Measurements from ENCODE around the gene C2CD4A. TPM values are rescaled to one million over a fixed set of nuclear protein-coding genes. Genes with fewer than 3 reads are reported as not detected.

C2CD4A gene
- total and polyA plus RNA-seq, 2 of the 4 experiments (the other 2 are of a cell fraction) = not detected

DNA sequence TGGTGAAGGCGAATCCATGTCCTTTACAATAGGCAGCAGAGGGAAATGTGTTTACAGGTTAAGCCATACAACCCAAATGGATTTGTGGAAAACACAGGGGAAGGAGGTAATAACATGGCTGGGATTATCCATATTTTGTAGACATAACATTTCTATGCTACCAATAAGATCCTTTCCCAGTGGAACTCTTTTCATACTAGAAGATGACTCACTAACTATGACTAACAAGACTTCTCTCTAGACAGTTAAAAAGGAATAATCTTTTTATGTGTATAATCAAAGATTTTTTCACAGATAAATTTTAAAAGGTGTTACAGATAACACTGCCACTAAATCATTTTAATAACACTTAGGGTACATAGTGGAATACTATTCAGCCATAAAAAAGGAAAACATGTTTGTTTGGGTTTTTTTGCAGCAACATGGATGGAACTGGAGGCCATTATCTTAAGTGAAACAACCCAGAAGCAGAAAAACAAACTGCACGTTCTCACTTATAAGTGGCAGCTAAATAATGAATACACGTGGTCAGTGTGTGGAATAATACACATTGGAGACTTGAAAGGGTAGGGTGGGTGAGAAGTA is 46.1 kb upstream of the C2CD4A start:
- POLR2A ChIA-PET (ENCODE audit: unreplicated experiment) = no interaction called here
- Histone ChIP-seq H3K18ac (ENCODE audit: low read depth, low read length) (no peak overlapping the region), H3K4me1 (ENCODE audit: control insufficient read depth, insufficient read depth, low read length) (no peaks in the 10 kb centered on the region), H2BK15ac (ENCODE audit: low read depth, low read length) (no peak overlapping the region), H2AK5ac (ENCODE audit: low read depth, low read length) (no peak overlapping the region), H3K4me2 (ENCODE audit: low read depth, low read length) (no peak overlapping the region), H2BK120ac (ENCODE audit: low read depth, low read length) (no peak overlapping the region), H3K36me3 (ENCODE audit: control insufficient read depth, insufficient read depth, low read length) (peaks cover 5% of the 10 kb centered on the region; the same call in 1 of the 2 replicates), H3K14ac (replicated peaks; ENCODE audit: low read depth, low read length) (no peak overlapping the region), H3K9me1 (ENCODE audit: insufficient read depth, low read length) (no peaks in the 10 kb centered on the region), H3K27ac (ENCODE audit: insufficient read depth, low read length) (no peak overlapping the region), H3K23ac (ENCODE audit: low read depth, low read length) (no peak overlapping the region), H3K9ac (ENCODE audit: low read depth, low read length) (no peak overlapping the region), H2BK5ac (ENCODE audit: low read depth, low read length, poor library complexity, severe bottlenecking) (no peak overlapping the region), H3K56ac (ENCODE audit: extremely low read depth, insufficient read depth, low read length) (no peak overlapping the region), H3K9me3 (ENCODE audit: control insufficient read depth, insufficient read depth, low read length) (no peaks in the 10 kb centered on the region), H3K4ac (ENCODE audit: low read depth, low read length) (no peak overlapping the region), H2AFZ (replicated peaks; ENCODE audit: low read length, poor library complexity) (no peak overlapping the region), H4K8ac (ENCODE audit: low read depth in 2 of 2, low read length in 2 of 2) (no peak overlapping the region), H2AK9ac (replicated peaks; ENCODE audit: low read depth, low read length, poor library complexity) (no peak overlapping the region), H3K4me3 (ENCODE audit: insufficient read depth, low read depth, low read length) (no peak overlapping the region), H3K79me1 (ENCODE audit: low read depth in 1 of 2, low read length in 2 of 2) (no peaks in the 10 kb centered on the region), H3K27me3 (ENCODE audit: control insufficient read depth, insufficient read depth, low read length) (no peaks in the 10 kb centered on the region), H4K20me1 (ENCODE audit: insufficient read depth, low read length) (no peaks in the 10 kb centered on the region), H4K5ac (ENCODE audit: low read depth, low read length) (no peak overlapping the region), H2BK20ac (ENCODE audit: low read depth, low read length) (no peak overlapping the region), H4K91ac (ENCODE audit: insufficient read depth, low read depth, low read length) (no peak overlapping the region)
- ATAC-seq (ENCODE audit: low read depth) (no peak), DNase-seq (peak; percentile 54)
- intact Hi-C loops (cut with micrococcal nuclease) = no loop called here
- dilution Hi-C loops (cut with HindIII; ENCODE audit: low sequenced_read_pairs, unreplicated experiment) = no loop called here
- 0 out of 2 replicates have a peak, but pooled peaks have one; percentile 35 for TF ChIP-seq FOS (IDR thresholded peaks at IDR 0.05; ENCODE audit: low read depth, low read length)
- TF ChIP-seq, protein P1, sequence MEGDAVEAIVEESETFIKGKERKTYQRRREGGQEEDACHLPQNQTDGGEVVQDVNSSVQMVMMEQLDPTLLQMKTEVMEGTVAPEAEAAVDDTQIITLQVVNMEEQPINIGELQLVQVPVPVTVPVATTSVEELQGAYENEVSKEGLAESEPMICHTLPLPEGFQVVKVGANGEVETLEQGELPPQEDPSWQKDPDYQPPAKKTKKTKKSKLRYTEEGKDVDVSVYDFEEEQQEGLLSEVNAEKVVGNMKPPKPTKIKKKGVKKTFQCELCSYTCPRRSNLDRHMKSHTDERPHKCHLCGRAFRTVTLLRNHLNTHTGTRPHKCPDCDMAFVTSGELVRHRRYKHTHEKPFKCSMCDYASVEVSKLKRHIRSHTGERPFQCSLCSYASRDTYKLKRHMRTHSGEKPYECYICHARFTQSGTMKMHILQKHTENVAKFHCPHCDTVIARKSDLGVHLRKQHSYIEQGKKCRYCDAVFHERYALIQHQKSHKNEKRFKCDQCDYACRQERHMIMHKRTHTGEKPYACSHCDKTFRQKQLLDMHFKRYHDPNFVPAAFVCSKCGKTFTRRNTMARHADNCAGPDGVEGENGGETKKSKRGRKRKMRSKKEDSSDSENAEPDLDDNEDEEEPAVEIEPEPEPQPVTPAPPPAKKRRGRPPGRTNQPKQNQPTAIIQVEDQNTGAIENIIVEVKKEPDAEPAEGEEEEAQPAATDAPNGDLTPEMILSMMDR (conservative IDR thresholded peaks at IDR 0.05; ENCODE audit: low read depth, low read length) = no peak
- no peak for TF ChIP-seq MAFK (IDR thresholded peaks at IDR 0.05; ENCODE audit: low read depth, low read length)
- TF ChIP-seq MAZ (IDR thresholded peaks at IDR 0.05; ENCODE audit: borderline replicate concordance, low read depth, low read length) = no peak
- in situ Hi-C loops (cut with MboI; ENCODE audit: low sequenced_read_pairs) = no loop called here
- CTCF ChIA-PET = no interaction called here
- no CpG with 5 or more reads among the region's 3 CpGs for WGBS, 2 experiments (ENCODE audit: extremely low coverage in 2 of 2, insufficient read length in 1 of 2)
- BruUV-seq (replicated peaks) = no TSS peak

Data from IMR-90 (cell line).